Suppressor macrophage treated with lipopolysaccharide for 1 hour (primary cell): ENCODE measurements around the gene SECISBP2L.
"Not testable (repeated sequence)": the region's sequence is repeated elsewhere in the genome, so short reads cannot be mapped to it uniquely, and the experiment has no call there.

Experiments used
- DNase-seq, 3 donors: peaks; one replicate each; pipeline ENCODE4 v3.0.0-alpha.2; 2020 to 2022

Gene SECISBP2L

DNA sequence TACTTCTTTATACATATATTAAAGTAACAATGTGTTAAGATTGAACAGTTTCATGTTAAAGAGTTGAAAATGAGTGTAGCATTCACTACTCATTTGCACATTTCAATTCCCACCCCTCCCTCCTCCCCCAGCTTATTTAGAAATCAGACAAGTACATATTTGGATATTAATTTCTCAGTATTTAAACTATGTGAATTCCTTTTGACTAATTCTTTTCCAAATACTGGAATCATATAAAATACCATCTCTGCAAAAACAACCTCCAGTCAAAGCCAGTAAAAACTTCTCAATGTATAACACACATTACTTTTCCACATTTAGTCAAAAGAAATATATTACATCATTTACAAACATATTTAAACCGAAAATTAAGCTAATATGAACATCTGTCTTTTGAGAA, 57.1 kb downstream of the SECISBP2L start:
- DNase-seq: no peak

DNA sequence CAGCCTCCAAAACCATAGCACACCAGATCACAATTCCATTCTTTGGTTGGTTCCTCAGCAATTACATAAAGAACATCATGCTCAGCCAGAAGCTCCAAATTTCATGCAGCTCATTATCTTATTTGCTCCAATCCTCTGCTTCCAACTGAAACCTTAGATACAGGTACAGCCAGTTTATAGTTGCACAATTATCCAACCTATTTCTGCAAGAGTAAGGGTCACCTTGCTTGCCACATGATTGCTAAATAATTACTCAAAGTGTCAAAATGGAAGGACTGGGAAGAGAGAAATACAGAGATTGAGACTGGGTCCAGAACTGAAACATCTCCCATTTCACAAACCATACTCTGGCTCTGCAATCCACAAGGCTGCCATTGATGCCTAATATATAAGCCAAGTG, 59.1 kb downstream of the SECISBP2L start:
- DNase-seq: no peak

DNA sequence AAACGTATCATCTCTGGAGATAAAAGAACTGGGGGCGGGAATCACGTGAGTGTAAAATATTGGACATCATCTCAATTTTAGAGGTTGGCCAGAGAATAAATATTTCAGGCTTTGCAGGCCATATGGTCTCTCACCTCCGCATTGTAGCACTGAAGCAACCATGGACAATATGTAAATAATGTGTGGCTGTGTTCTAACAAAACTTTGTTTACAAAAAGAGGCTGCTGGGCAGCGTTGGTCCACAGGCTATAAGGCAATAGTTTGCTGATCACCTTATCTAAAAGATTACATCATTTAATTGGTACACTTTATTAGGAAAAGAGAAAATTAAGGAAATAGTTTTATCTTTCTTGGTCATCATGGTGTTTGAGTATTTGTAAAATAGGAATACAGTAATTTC, 60.0 kb downstream of the SECISBP2L start:
- DNase-seq: no peak

GRCh38 chr15:48985516-48985915, 60.7 kb downstream of the SECISBP2L start:
- DNase-seq: no peak

GRCh38 chr15:48984811-48985352, 61.4 kb downstream of the SECISBP2L start:
- DNase-seq: no peak

- no peak for DNase-seq
Measured at GRCh38 chr15:48984021-48984710, 62.1 kb downstream of the SECISBP2L start.

GRCh38 chr15:48983300-48983699, 62.9 kb downstream of the SECISBP2L start:
- DNase-seq: no peak

GRCh38 chr15:48981941-48982340, 64.3 kb downstream of the SECISBP2L start:
- no peak for DNase-seq

DNA sequence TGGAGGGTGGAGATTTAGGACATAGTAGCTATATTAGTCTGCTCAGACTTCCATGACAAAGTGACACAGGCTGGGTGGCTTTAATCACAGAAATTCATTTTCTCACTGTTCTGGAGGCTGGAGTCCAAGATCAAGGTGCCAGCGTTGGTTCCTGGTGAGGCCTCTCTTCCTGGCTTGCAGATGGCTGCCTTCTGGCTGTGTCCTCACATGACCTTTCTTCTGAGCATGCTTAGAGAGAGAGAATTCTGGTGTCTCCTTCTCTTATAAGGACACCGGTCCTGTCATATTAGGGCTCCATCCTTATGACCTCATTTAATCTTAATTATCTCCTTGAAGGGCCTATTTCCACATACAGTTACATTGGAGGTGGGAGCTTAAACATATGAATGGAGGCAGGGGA, 67.6 kb downstream of the SECISBP2L start:
- no peak for DNase-seq

DNA sequence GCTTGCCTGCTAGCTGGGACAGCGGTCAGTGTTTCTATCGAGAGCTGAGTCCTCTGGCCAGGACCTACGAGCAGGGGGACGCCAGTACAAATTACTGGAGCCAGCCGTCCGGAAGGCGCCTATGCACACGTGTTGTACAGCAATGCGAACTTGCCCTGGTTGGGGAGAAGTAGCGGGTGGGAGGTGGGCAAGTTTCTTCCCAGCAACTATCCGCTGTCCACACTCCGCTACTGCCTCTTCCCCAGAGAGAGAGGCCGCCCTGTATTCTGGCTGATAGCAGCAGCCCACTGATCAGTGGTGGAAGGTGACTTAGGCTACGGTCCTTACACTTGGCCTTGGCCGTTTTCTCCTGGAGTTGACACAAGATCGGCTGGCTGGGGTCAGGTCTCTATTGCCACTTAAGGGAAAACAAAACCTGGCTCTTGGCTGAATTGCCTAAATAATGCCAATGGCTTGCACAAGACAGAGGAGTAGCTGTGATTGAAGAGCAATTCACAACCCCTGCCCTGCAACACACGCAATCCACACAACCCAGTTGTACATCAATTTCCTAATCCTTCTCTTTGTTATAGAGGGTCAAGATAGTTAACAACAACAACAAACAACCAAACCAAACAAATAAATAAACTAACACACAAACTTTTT, 69.7 kb downstream of the SECISBP2L start:
- no peak for DNase-seq

GRCh38 chr15:48975472-48976419, 70.5 kb downstream of the SECISBP2L start:
- peak; percentile 79 to 94 (median 90) for DNase-seq

- DNase-seq: no peak
Measured at GRCh38 chr15:48974882-48975281, 71.4 kb downstream of the SECISBP2L start.

DNA sequence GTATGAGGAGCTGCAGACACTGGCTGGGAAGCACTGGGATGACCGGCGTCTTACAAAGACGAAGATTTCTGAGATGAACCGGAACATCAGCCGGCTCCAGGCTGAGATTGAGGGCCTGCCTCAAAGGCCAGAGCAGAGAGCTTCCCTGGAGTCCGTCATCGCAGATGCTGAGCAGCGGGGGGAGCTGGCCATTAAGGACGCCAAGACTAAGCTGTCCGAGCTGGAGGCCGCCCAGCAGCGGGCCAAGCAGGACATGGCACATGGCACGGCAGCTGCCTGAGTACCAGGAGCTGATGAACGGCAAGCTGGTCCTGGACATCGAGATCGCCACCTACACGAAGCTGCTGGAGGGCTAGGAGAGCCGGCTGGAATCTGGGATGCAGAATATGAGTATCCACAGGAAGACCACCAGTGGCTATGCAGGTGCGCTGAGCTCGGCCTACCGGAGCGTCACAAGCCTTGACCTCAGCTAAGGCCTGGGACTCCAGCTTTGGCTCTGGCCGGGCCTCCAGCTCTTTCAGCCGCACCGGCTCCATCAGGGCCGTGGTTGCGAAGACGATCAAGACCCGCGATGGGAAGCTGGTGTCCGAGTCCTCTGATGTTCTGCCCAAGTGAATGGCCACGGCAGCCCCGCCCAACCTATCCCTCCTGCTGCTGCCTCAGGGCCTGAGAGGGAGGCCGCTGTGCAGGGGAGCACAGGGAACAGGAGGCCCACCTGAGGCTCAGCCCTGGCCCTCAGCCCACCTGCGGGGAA, 73.3 kb downstream of the SECISBP2L start:
- DNase-seq: no peak

DNA sequence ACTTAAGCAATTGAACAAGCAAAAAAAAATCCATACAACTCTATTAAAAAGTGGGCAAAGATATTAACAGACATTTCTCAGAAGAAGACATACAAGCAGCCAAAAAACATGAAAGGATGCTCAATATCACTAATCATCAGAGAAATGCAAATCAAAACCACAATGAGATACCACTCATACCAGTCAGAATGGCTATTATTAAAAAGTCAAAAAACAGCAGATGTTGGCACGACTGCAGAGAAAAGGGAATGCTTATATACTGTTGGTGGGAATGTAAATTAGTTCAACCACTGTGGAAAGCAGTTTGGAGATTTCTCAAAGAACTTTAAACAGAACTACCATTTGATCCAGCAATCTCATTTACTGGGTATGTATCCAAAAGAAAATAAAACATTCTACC, 75.3 kb downstream of the SECISBP2L start:
- not testable (repeated sequence) for DNase-seq

DNA sequence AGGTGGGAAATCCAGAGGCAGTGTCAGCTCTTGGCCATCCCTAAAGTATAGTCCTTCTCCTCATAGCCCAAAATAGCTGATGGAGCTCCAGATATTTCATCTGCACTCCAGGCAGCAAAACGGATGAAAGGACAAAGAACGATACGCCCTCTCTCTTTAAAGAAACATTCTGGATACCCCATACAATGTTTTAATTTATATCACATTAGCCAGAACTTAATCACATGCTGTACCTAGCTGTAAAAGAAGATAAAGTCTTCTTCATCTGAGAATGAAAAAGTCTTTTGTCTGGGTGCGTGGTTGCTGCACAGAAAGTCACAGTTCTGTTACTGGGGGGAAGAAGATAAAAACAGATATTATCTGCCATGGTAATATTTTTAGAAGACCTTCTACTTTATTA, 78.2 kb downstream of the SECISBP2L start:
- no peak for DNase-seq

GRCh38 chr15:48967336-48967735, 78.9 kb downstream of the SECISBP2L start:
- DNase-seq: no peak

- peak in 1 of 3 donors; percentile 12 for DNase-seq
Measured at GRCh38 chr15:48966595-48967301, 79.5 kb downstream of the SECISBP2L start.

DNA sequence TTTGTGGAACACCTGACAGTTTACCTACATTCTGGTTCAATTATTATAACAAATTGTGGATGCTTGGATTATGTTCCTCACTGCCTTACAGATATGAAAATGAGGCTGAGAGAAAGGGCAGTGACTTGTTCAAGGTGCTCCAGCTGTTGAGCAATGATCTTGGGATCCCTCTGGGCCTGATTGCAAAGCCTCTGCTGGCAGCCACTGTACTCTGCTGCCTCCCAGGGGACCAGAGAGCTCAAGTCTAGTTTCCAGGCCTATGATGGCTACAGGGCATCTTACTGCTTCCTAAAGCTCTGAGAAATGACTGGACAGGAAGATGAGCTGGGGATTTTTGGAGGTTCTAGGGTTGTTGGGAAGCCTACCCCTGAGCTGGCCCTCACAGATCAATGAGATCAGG, 80.3 kb downstream of the SECISBP2L start:
- no peak for DNase-seq

DNA sequence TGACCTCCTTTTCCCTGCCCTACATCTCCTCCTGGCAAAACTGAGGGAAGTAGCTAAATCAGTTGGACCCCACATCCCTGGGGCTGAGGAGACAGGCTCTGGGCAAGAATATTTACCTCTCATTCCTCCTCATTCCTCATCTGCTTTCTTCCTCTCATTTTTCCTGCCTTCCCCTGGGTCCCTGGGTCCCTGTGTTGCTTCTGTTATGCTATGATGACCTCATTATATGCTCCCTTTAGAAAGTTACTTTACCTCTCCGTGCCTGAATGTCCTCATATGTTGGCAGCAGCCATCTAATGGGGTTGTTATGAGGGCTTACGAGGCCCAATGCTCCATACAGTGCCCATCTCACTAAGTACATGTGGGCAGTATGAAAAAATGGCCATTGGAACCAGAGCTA, 81.3 kb downstream of the SECISBP2L start:
- DNase-seq: no peak

DNA sequence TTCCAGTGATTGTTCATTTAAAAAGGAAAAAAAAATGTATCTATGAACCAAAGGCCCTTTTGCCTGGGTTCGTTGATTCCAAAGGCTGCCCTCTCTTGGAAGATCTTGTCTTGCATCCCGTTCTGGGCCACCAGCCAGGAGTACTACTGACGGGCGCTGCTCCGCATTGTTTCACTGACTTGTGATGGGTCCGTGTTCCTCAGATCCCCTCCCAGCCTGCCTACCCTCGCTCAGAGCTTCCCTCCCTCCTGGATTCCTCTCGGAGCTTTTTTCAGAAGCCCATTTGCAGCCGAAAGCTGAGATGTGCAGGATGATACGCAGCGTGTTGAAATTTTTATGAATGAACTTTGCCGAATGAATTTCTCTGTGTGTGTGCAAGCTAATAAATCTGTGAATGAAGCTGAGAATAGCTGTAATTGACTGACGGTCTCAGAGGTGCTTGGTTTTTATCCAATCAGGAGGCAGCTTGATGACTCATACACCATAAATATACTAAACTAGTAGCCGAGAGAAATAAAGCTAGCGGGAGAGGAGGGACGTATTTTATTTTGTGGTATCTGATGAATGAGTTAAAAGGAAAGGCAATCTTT, 82.6 kb downstream of the SECISBP2L start, which contains the start of gene SHC4:
Gene SHC4 (minus strand): TSS at position 396 of the 590 bp plus-strand sequence. CDS start 904 bp downstream, outside the sequence.
- peak; percentile 29 to 61 (median 53) for DNase-seq
